DOHH2 (cell line): ENCODE measurements around the gene NPEPL1.

Source experiments
- EZH2phosphoT487 ChIP-seq: fragments of 200-600 bp; sonication (generic); IDR thresholded peaks from 2 replicates; pipeline ENCODE4 v1.6.1; 2017; ENCODE audit warnings: borderline replicate concordance, mild to moderate bottlenecking, antibody characterized with exemption, low read length, moderate library complexity, mixed read lengths
- TF ChIP-seq, protein P1 (sequence below): fragments of 200-600 bp; sonication (generic); IDR thresholded peaks from one replicate; pipeline ENCODE4 v1.5.1; 2014; ENCODE audit warnings: antibody characterized with exemption, mild to moderate bottlenecking, low read depth, low read length; ENCODE audit not compliant: poor library complexity, severe bottlenecking

DNA sequence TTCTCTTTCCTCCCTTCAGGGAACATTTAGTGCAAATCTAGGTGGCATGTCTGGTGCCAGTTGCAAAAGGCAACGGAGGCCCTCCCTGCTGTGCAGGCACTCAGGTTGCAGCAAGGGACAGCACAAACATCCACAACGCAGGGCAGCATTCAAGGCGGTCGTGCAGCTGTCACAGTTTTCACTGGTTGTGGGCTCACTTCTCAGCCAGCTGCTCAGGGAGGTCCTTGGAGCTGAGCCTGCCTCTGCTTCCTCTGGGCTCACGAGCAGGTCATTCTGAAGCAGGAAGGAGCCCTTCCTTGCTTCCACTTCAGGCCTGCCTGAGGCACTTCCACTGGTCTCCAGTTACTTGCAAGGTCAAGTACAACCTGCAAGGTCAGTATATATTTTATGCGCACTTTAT, 3.8 kb upstream of the NPEPL1 start:
- TF ChIP-seq, protein P1, sequence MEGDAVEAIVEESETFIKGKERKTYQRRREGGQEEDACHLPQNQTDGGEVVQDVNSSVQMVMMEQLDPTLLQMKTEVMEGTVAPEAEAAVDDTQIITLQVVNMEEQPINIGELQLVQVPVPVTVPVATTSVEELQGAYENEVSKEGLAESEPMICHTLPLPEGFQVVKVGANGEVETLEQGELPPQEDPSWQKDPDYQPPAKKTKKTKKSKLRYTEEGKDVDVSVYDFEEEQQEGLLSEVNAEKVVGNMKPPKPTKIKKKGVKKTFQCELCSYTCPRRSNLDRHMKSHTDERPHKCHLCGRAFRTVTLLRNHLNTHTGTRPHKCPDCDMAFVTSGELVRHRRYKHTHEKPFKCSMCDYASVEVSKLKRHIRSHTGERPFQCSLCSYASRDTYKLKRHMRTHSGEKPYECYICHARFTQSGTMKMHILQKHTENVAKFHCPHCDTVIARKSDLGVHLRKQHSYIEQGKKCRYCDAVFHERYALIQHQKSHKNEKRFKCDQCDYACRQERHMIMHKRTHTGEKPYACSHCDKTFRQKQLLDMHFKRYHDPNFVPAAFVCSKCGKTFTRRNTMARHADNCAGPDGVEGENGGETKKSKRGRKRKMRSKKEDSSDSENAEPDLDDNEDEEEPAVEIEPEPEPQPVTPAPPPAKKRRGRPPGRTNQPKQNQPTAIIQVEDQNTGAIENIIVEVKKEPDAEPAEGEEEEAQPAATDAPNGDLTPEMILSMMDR = no peak
- no peak for TF ChIP-seq EZH2phosphoT487
